DOHH2 (cell line): ENCODE measurements around the gene MEDAG.

Experiments
- CTCF ChIP-seq: fragments of 200-600 bp; sonication (generic); IDR thresholded peaks from one replicate; pipeline ENCODE4 v1.5.1; 2014; ENCODE audit warnings: antibody characterized with exemption, mild to moderate bottlenecking, low read depth, low read length; ENCODE audit not compliant: poor library complexity, severe bottlenecking
- EZH2phosphoT487 ChIP-seq: fragments of 200-600 bp; sonication (generic); IDR thresholded peaks from 2 replicates; pipeline ENCODE4 v1.6.1; 2017; ENCODE audit warnings: borderline replicate concordance, mild to moderate bottlenecking, antibody characterized with exemption, low read length, moderate library complexity, mixed read lengths

GRCh38 chr13:30920162-30920909 lies 14.3 kb downstream of the MEDAG start:
- TF ChIP-seq CTCF (no peak), EZH2phosphoT487 (no peak)
